ENCODE measurements around the gene PAK5.

PAK5 gene

DNA sequence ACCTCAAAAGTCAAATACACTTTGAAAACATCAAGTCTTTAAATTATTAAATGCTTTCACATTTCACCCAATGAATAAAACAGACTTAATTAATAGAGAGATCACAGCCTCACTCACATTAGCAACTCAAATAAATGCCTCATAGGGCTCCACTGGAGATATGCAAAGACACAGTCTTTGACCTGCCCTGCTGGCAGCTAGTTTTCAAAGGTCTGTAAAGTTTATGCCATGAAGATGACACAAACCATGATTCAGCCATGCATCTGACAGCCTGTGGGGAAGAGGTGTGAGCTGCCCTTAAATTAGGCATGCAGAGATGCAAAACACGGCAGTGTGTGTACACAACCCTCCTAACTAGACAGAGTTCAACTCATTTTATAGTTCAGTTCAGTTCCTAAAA is 83.6 kb downstream of the PAK5 start:
- H3K9me2 ChIP-seq (replicated peaks; ENCODE audit: insufficient read depth, low read length): no peaks in the 10 kb centered on the region
- no peak overlapping the region for H3K27ac ChIP-seq (ENCODE audit: low read length)
- no peaks in the 10 kb centered on the region for H3F3A ChIP-seq (ENCODE audit: insufficient read depth, low read length)
- H3K4me3 ChIP-seq (ENCODE audit: low read length): no peak overlapping the region
- TF ChIP-seq EZH2 (optimal IDR thresholded peaks at IDR 0.05; ENCODE audit: low read depth, low read length) (no peak), EZH2phosphoT487 (IDR thresholded peaks at IDR 0.05; ENCODE audit: low read length) (no peak)
- TF ChIP-seq, protein P1, sequence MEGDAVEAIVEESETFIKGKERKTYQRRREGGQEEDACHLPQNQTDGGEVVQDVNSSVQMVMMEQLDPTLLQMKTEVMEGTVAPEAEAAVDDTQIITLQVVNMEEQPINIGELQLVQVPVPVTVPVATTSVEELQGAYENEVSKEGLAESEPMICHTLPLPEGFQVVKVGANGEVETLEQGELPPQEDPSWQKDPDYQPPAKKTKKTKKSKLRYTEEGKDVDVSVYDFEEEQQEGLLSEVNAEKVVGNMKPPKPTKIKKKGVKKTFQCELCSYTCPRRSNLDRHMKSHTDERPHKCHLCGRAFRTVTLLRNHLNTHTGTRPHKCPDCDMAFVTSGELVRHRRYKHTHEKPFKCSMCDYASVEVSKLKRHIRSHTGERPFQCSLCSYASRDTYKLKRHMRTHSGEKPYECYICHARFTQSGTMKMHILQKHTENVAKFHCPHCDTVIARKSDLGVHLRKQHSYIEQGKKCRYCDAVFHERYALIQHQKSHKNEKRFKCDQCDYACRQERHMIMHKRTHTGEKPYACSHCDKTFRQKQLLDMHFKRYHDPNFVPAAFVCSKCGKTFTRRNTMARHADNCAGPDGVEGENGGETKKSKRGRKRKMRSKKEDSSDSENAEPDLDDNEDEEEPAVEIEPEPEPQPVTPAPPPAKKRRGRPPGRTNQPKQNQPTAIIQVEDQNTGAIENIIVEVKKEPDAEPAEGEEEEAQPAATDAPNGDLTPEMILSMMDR (IDR thresholded peaks at IDR 0.05; ENCODE audit: low read length): no peak
- H3K9ac ChIP-seq (ENCODE audit: low read length): no peak overlapping the region
- no peak for DNase-seq
- H3K9me3 ChIP-seq (replicated peaks; ENCODE audit: insufficient read depth, low read length): no peaks in the 10 kb centered on the region
- no peaks in the 10 kb centered on the region for H3K79me2 ChIP-seq (ENCODE audit: low read length)
- no peaks in the 10 kb centered on the region for H3K36me3 ChIP-seq (replicated peaks; ENCODE audit: insufficient read depth, low read length)
- no peak overlapping the region for H3K4me2 ChIP-seq (ENCODE audit: low read depth, low read length)
- no peaks in the 10 kb centered on the region for H3K4me1 ChIP-seq (ENCODE audit: low read length)
- no peaks in the 10 kb centered on the region for H3K27me3 ChIP-seq (replicated peaks; ENCODE audit: insufficient read depth, low read length)
- H2AFZ ChIP-seq (ENCODE audit: low read length): no peak overlapping the region
- no peaks in the 10 kb centered on the region for H4K20me1 ChIP-seq (ENCODE audit: insufficient read depth, low read length)

DNA sequence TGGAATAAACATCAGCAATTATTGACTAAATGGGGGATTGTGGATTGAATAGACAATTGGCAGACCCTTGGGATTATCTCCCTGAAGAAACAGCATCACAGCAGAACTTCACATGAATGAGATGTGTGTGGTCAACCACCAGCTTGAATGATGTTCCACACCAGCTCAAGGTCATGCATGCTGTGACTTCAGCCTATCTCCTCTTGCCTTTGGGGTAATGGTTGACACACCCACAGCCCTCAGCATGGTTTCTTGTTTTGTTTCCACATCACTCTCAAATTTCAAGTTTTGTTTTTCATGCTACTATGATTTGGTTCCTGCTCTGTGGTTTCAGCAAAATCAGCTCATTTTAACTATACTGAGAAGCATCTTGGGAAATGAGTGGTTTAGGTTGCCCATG is 94.3 kb downstream of the PAK5 start:
- Histone ChIP-seq H3K4me2 (ENCODE audit: low read depth, low read length) (peak overlapping the region; percentile 30; the same call in 1 of the 2 replicates), H3K36me3 (replicated peaks; ENCODE audit: insufficient read depth, low read length) (no peaks in the 10 kb centered on the region), H3K79me2 (ENCODE audit: low read length) (no peaks in the 10 kb centered on the region), H3K27ac (ENCODE audit: low read length) (peak overlapping the region; percentile 81), H3K27me3 (replicated peaks; ENCODE audit: insufficient read depth, low read length) (no peaks in the 10 kb centered on the region), H3K9ac (ENCODE audit: low read length) (peak overlapping the region; percentile 14; the same call in 1 of the 2 replicates), H2AFZ (ENCODE audit: low read length) (no peak overlapping the region), H3K4me3 (ENCODE audit: low read length) (no peak overlapping the region), H3K9me2 (replicated peaks; ENCODE audit: insufficient read depth, low read length) (no peaks in the 10 kb centered on the region), H4K20me1 (ENCODE audit: insufficient read depth, low read length) (no peaks in the 10 kb centered on the region), H3K4me1 (ENCODE audit: low read length) (peaks cover 26% of the 10 kb centered on the region), H3K9me3 (replicated peaks; ENCODE audit: insufficient read depth, low read length) (no peaks in the 10 kb centered on the region), H3F3A (ENCODE audit: insufficient read depth, low read length) (peaks cover 16% of the 10 kb centered on the region)
- DNase-seq: peak; percentile 90
- TF ChIP-seq EZH2 (optimal IDR thresholded peaks at IDR 0.05; ENCODE audit: low read depth, low read length) (no peak), EZH2phosphoT487 (IDR thresholded peaks at IDR 0.05; ENCODE audit: low read length) (no peak)
- TF ChIP-seq, protein P1 (IDR thresholded peaks at IDR 0.05; ENCODE audit: low read length): no peak

GRCh38 chr20:9743871-9744270 is 95.0 kb downstream of the PAK5 start:
- peaks cover 26% of the 10 kb centered on the region for H3K4me1 ChIP-seq (ENCODE audit: low read length)
- H3K4me3 ChIP-seq (ENCODE audit: low read length): no peak overlapping the region
- no peaks in the 10 kb centered on the region for H3K79me2 ChIP-seq (ENCODE audit: low read length)
- H3F3A ChIP-seq (ENCODE audit: insufficient read depth, low read length): peaks cover 16% of the 10 kb centered on the region
- peak overlapping the region; percentile 81; the same call in 1 of the 2 replicates for H3K27ac ChIP-seq (ENCODE audit: low read length)
- peak overlapping the region; percentile 14 for H3K9ac ChIP-seq (ENCODE audit: low read length)
- no peak overlapping the region for H2AFZ ChIP-seq (ENCODE audit: low read length)
- no peak for TF ChIP-seq EZH2phosphoT487 (IDR thresholded peaks at IDR 0.05; ENCODE audit: low read length)
- TF ChIP-seq EZH2 (optimal IDR thresholded peaks at IDR 0.05; ENCODE audit: low read depth, low read length): no peak
- TF ChIP-seq, protein P1 (IDR thresholded peaks at IDR 0.05; ENCODE audit: low read length): no peak
- DNase-seq: no peak
- peak overlapping the region; percentile 11; the same call in 1 of the 2 replicates for H3K4me2 ChIP-seq (ENCODE audit: low read depth, low read length)
- no peaks in the 10 kb centered on the region for H3K9me2 ChIP-seq (replicated peaks; ENCODE audit: insufficient read depth, low read length)
- H3K9me3 ChIP-seq (replicated peaks; ENCODE audit: insufficient read depth, low read length): no peaks in the 10 kb centered on the region
- no peaks in the 10 kb centered on the region for H4K20me1 ChIP-seq (ENCODE audit: insufficient read depth, low read length)
- no peaks in the 10 kb centered on the region for H3K36me3 ChIP-seq (replicated peaks; ENCODE audit: insufficient read depth, low read length)
- no peaks in the 10 kb centered on the region for H3K27me3 ChIP-seq (replicated peaks; ENCODE audit: insufficient read depth, low read length)
